OCI-M2 (cell line): ENCODE results near the gene ALDH1A2.
"Not testable (repeated sequence)": the region's sequence is repeated elsewhere in the genome, so short reads cannot be mapped to it uniquely, and the experiment has no call there.

Experiments used
- DNase-seq: peaks from one replicate; lab custom pipeline; 2025; ENCODE audit not compliant: unreplicated experiment; lab: John Stamatoyannopoulos, UW

Gene ALDH1A2

DNA sequence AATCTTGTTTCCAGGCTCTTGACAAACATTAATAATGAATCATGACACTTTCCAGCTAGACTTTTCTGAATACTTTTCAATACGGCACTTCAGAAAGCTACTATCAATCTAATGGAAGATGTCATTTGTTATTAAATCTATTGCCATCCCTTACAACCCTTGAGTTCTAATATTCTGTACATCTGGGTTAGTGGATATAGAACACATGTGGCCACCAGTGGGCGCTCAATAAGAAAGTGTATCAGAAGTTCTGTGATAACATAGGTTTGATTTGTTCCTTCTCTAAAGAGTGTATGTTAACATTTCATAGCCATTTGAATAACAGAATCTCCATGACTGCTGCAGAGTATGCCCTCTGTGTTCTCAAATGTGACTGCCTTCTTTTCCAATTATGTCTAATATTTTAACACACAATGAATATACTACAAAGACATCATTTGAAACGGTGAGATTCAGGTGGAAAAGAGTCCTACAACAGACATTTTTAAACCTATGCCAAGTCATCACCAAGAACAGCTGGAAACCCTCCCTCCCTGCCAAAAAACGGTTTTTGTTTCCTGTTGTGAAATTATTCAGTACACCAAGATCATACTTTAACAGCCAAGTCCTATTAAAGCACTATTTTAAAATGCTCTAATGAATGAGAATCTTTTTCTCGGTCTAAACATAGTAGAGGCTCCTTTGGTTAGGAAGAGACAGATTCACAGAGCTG, 22.2 kb downstream of the ALDH1A2 start:
- no peak for DNase-seq

DNA sequence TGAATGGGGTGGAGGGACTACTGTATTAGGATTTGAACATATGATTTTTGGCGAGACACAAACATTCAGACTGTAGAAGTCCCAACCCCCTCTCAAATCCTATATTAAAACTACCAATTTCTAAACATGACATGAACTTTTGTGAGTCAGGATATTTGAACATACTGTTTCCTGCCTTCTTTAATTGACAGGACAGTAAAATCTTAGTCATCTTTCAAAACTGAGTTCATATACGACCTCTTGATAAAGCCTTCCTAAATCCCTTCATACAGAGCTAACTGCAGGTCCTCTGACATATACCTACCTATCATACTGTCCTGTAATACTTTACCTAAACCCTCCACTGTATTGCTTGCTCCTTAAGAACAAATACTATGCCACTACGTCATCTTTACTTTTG, 23.5 kb downstream of the ALDH1A2 start:
- no peak for DNase-seq

- no peak for DNase-seq
Observed at GRCh38 chr15:58040150-58040549, 25.4 kb downstream of the ALDH1A2 start.

DNA sequence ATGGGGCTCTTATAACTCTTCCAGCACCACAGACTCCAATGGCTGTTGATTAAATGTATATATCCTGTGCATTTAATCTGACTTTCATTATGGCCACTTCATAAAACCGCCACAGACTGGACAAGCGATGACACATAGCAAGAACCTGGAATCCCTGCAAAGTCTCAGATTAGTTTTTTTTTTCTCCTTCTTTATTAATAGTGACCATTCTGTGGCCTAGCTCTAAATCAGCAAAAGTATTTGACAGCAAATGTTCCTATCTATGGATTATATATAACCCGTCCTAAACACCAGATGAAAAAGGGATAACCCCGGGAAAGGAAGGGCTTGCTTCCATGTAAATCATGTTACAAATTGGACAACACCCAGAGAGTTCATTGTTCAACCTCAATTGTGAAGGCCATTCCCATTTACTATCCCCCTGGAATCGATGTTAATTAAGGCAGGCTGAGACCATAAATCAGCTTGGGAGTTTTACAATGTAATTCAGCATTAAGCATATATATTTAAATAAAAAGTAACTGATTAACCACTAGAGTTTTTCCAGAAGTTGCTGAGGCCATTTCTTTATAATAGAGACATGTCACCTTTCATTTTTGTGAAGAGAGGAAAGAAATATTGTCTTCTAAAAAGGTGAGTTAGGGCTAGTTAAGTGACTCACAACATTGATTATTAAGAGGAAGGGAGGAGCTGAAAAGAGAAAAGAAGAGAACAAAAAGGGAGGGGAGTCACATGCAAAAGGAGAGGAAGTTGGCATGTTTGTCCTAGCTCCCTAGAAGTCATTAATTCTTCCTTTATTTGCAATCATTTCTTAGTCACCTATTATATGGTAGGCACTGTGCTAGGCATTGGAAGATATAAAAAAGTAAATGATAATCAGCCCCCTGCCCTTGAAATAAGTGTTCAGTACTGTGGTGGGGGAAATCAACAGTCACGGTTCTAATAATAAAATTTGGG, 26.2 kb downstream of the ALDH1A2 start:
- DNase-seq, result no peak

- DNase-seq, result no peak
Observed at GRCh38 chr15:58038426-58039078, 27.0 kb downstream of the ALDH1A2 start.

DNA sequence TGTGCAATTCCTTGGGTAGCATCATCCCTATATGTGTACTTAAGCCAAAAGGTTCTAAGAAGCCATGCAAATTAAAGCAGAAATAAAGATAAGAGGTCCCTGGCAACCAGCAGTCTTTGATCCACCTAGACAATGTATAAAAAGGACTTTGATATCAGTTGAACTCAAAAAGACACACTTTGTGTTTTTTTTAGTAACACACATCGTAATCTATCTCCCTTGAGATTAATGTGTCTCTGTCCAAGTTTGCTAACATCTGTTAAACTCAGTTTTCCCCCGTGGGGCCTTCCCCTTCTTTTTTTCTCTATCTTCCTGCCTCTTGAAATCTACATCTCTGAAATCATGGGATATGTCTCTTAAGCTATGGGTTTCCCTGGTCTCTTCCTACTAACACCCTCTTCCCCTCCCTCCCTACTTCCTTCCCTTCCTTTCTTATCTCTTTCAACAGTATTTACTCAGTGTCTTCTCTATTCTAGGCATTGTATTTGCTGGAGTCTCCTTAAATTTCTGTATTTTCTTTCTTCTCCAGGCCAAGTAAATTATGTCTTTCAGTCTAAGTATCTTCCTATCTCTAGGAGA, 27.7 kb downstream of the ALDH1A2 start:
- no peak for DNase-seq

GRCh38 chr15:58036579-58036978, 28.9 kb downstream of the ALDH1A2 start:
- DNase-seq, result no peak

DNA sequence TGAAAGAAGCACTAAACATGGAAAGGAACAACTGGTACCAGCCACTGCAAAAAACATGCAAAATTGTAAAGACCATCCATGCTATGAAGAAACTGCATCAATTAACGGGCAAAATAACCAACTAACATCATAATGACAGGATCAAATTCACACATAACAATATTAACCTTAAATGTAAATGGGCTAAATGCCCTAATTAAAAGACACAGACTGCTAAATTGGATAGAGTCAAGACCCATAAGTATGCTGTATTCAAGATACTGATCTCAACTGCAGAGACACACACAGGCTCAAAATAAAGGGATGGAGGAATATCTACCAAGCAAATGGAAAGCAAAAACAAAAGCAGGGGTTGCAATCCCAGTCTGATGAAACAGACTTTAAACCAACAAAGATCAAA, 37.1 kb downstream of the ALDH1A2 start:
- DNase-seq, result not testable (repeated sequence)

GRCh38 chr15:58026552-58026951, 39.0 kb downstream of the ALDH1A2 start:
- DNase-seq, result no peak

- no peak for DNase-seq
Observed at GRCh38 chr15:58026051-58026450, 39.5 kb downstream of the ALDH1A2 start.

DNA sequence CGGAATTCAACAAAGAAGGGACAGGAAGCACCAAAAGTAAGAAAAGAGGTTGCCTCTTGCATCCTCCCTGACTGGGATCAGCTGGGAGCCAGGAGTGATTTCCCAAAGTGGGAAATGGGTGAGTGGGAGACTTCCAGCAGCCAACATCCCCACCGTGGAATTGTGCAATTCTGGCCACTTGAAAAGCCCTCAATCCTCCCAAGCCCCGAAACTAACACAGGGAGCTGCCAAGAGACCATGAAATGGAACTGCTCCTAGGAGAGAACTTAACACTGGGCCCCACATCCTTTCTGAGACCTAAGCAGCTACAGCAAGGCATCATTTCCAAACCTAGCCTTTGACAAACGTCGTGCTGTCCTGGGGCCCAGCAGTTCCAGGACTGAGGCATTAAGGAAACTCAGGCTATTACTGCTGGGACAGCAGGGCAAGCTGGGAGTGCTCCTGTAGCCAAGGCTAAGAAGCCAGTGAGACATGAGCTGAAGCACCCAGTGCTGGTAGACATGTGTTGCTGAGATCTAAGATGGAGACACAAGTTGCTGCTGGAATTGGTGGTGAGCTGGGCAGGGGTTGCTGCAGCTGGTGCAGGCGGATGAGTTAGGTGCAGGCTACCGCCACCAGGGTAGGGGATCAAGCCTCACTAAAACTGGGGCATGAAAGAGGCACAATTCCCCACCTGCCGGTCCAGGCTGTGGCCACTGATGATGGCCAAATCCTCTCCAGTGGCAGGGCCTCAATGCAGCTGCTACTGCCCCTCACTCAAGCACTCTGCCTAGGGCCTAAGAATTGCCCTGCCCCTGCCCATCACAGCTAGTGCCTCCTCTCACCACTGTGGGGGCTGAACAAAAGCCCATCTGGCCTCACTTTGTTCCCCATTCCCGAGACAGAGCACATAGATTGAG, 43.9 kb downstream of the ALDH1A2 start:
- no peak for DNase-seq

DNA sequence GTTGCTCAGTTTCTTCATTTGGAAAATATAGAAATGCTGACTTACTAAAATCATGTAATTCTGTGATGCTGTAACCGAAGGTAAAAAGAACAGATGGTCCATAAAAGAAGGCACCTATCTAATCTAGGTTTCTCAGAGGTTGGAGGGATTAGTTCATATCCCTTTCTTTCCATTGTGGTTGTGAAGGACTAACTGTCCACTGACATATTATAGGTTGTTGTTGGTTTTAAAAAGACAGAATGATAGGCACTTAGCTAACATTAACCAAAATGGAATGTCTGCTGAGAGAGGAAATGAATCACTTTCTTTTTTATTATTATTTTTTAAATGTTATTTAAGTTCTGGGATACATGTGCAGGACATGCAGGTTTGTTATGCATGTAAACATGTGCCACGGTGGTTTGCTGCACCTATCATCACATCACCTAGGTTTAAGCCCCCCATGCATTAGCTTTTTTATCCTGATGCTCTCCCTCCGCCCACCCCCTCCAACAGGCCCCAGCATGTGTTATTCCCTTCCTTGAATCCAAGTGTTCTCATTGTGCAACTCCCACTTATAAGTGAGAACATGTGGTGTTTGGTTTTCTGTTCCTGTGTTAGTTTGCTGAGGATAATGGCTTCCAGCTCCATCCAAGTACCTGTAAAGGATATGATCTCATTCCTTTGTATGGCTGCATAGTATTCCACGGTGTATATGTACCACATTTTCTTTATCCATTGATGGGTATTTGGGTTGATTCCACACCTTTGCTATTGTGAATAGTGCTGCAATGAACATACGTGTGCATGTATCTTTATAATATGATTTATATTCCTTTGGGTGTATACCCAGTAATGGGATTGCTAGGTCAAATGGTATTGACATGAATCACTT, 45.8 kb downstream of the ALDH1A2 start:
- DNase-seq, result no peak

GRCh38 chr15:58017869-58018268, 47.6 kb downstream of the ALDH1A2 start:
- DNase-seq, result no peak

DNA sequence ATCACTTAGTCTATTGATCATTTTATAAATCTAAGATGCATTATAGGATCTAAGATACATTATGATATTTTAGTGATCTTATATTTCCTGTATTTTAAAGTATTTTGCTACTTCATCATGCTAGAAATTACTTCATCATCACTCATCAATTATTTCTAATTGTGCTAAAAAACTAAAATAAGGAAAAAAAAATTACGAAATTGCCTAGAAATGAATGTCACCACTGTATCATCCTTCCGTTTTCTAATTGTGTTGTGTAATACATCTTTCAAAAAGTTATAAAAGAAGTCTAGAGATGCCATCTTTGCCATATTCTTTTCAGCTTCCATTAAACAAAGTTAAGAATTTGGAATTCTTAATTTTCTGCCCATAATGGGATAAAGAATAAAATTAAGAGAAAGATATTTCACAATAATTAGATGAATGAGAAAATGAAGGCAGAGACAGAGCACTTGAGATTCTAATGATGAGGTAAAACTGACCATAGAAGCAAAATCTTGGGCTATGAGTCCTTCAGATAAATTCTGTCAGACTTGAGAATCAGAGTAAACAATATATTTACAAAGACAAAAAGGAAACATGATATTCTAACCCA, 48.8 kb downstream of the ALDH1A2 start:
- DNase-seq, result no peak

GRCh38 chr15:58015565-58015964, 49.9 kb downstream of the ALDH1A2 start:
- no peak for DNase-seq

- no peak for DNase-seq
Observed at GRCh38 chr15:58014470-58014869, 51.0 kb downstream of the ALDH1A2 start.

GRCh38 chr15:58014040-58014439, 51.5 kb downstream of the ALDH1A2 start:
- DNase-seq, result no peak

DNA sequence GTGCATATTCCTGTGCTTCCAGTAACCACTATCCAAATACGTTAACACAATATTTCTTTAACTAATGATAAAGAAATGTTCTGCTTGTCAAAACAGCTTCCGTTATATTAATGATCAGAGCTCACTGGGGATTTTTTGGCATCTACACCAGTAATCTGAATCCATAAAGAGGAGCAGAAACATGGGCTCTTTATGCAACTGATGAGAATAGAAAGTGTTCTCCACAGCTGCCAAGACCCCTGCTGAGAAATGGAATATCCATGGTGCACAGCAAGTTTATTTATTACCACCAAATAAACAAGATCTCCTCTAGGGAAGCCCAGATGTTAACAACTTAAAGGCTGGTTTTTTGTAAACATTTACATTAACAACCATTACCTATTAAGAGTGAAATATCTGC, 54.5 kb downstream of the ALDH1A2 start:
- no peak for DNase-seq

- DNase-seq, result no peak
Observed at GRCh38 chr15:58003810-58004209, 61.7 kb downstream of the ALDH1A2 start.
